Heart left ventricle (tissue), 13 donors: Measurements from ENCODE around the gene ARHGEF17.

ENCODE experiments used
- CTCF ChIP-seq, 12 donors: fragments of 200-600 bp; sonication (generic) in 4 of 12; IDR thresholded peaks; one replicate each; pipeline versions ENCODE4 v1.5.0 to v1.8.0; 2018 to 2022; ENCODE audit warnings: antibody characterized with exemption in 12 of 12, mild to moderate bottlenecking in 5 of 12
- POLR2A ChIP-seq, 2 donors: fragments of 450-650 bp; IDR thresholded peaks; one replicate each; pipeline ENCODE4 v1.6.1; 2017; ENCODE audit warnings: antibody characterized with exemption in 2 of 2, mild to moderate bottlenecking in 2 of 2, moderate library complexity in 2 of 2
- donor health status: ischemic (EF 13 %, LVEDD 7.1; RV severe dilation, severe dysfunction).
- donor health status: DM: no; HTN: yes; CAD: no.
- donor health status: DM: no; HTN: no; CAD: no.
- donor health status: ischemic (EF 25% LVEDD 6.9; RV normal size, moderate dysfunction).
- donor health status: ischemic (EF 25% LVEDD 5.7; RV mildly dilated, moderate dysfunction).
- donor health status: ischemic (EF 35%, LVEDD 5.7; RV mildly dilated, moderate dysfunction).
- donor health status: nonischemic (EF 11% LVEDD 7.7; RV severe dilation, severe dysfunction).
- donor health status: DM: yes; HTN: yes; CAD: no.
- donor health status: PGD.
- donor health status: ischemic (EF 29% LVEDD 5.4; RV normal size, mild dysfunction).
- donor health status: nonischemic (EF 23%, LVEDD 6.1; RV moderate dilation, normal function).

- TF ChIP-seq CTCF (IDR thresholded peaks at IDR 0.05): no peak
- no peak for TF ChIP-seq POLR2A (IDR thresholded peaks at IDR 0.05)
These were observed 88.3 kb downstream of the ARHGEF17 start for GRCh38 chr11:73396251-73396930.
